ENCODE measurements around the gene THOC3.
"Not testable (repeated sequence)": the region's sequence is repeated elsewhere in the genome, so short reads cannot be mapped to it uniquely, and the experiment has no call there.

THOC3 gene

GRCh38 chr5:175938489-175938888 is 29.6 kb downstream of the THOC3 start:
- not testable (repeated sequence) for DNase-seq

DNA sequence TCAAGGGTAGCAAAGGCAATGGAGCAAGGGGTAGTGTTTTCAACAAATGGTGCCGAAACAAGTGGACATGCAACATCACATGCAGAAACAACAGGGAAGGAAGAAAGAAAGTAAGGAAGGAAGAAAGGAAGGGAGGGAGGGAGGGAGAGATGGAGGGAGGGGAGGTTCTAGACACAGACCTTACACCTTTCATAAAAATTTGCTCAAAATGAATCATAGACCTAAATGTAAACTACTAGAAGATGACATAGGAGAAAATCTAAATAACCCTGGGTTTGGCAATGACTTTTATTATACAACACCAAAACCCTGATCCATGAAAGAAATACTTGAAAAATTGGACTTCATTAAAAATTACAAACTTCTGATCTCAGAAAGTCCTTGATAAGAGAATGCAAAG is 39.4 kb downstream of the THOC3 start:
- not testable (repeated sequence) for DNase-seq

- not testable (repeated sequence) for DNase-seq
These were observed 43.0 kb downstream of the THOC3 start for GRCh38 chr5:175925106-175925505.

DNA sequence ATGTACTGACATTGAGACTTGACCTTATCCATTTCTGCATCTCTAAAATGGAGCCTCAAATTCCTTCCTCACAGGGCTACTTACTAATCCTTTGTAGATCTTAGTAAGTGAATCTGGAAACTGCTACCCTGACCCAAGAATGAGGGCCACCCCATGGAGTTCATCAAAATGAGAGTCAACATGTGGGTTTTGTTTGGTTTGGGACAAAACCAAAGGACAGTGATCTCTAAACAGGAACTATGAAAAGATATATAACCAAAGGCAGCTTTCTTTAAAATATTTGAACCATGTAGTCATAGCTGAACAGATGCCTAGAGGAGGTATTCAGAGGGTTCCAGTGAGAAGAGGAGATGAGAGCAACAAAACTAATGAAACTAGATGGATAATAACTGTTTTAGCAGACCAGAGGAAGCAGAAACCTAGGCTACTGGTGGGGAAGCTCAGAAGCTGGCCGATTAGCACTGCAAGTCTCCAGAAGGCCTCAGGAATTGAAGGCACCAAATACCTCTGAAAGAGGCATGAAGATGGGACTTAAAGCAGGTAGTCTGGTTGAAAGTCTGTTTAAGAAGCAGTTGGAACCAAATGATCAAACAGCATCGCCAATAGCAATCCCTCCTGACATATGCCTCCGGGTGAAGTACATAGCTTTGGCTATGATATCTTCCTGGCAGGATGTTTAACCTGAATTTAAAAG is 45.8 kb downstream of the THOC3 start:
- DNase-seq: no peak

DNA sequence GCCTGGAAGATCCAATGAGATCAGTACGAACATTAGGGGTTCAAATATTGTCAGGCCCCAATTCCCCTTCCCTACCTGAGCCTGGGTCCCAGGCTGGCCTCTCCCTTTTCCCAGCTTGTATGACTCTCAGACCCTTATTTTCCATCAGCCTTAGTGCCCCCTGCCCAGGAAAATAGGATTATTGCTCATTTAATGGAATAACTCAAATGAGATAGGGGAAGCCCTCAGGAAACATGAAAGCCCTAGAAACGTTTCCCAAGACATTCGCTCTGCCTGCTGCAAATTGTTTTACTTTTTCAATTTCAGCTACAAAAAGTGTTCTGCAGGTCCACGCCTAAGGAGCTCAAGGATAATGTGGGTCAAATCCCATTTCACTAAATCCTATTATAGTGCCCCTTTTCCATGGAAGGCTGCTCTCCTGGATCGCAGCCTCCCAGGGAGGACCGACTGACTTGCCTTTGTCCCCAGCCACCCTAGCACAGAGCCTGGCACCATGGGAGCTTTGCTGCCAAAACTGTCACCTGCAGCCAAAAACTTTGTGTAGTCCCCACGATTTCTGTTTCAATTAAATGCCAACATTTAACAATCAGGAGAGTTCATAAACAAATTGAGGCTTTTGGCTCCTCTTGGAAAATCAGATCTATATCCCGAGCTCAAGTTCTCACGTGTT is 46.9 kb downstream of the THOC3 start:
- no peak for DNase-seq

- no peak for DNase-seq
These were observed 47.8 kb downstream of the THOC3 start for GRCh38 chr5:175920231-175920811.

DNA sequence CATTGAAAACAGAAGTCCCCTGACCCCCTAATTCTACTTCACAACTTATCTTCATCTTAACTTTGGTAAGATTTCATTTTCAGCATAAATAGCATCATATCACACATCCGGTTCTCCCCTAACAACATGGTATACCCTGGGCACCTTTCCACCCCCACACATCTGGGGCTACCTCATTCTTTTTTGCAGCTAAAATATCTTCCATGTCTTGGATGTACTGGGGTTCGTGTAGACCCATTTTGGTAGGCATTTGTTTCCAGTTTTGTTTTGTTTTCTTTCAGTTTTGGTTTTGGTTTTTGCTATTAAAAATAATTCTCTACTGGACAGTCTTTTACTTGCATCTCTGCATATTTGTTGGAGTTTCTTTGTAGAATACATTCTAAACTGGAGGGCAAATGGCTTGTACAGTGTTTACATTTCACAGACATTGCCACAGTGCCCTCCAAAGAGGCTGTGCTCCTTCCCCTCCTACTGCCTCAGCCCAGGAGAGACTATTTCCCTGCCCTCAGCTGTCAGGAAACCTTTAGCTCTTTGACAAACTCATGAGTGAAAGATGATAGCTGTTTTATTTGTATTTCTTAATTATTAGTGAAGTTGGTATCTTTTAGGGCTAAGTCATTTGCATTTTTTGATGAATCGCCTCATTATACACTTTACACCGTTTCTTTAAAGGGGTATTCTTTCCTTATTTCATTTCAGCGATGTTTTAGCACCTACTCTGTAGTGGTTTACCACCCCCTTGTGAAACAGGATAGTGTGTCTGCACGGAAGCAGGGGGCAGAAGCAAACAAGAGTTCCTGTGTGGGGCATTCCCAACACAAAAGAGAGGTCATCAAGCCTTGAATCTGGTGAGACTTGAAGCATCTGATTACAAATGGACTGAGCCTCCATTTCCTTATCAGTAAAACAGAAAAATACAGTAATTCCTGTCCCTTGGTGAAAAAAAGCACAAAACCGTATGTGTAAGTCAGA is 52.8 kb downstream of the THOC3 start:
- not testable (repeated sequence) for DNase-seq

- DNase-seq: not testable (repeated sequence)
These were observed 54.1 kb downstream of the THOC3 start for GRCh38 chr5:175913835-175914672.

DNA sequence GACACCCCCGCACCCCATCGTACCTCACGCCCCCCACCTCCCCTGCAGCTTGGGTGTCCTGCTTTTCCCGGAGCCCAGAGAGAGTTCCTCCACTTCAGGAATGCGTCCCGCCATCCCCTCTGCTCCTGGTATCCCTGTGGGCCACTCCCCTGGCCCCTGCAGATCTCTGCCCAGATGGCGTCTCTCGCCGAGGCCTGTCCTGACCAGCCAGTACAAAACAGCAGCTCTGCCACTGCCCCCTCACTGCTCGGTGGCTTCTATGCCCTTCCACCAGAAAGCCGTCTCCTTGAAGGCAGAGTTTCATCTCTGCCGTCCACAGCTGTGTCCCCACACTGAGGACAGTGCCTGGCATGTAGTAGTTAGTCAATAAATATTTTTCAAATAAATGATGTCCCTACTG is 58.0 kb downstream of the THOC3 start:
- not testable (repeated sequence) for DNase-seq
